Upper lobe of right lung (tissue), 1 donor: Measurements from ENCODE around the gene HDAC4. TPM values are rescaled to one million over a fixed set of nuclear protein-coding genes. Genes with fewer than 3 reads are reported as not detected.

Experiments used
- ATAC-seq: fragments of 200-7000 bp; cut with Tn5 transposase; one replicate; pipeline ENCODE4 v1.9.1; 2020; ENCODE audit warnings: mild to moderate bottlenecking, moderate library complexity
- DNase-seq: peaks from one replicate; pipeline ENCODE4 v3.0.0-alpha.2; 2020
- H3K27ac ChIP-seq: fragments of 200-600 bp; one replicate; pipeline ENCODE4 v1.8.0; 2022
- H3K27me3 ChIP-seq: fragments of 200-600 bp; one replicate; pipeline ENCODE4 v1.8.0; 2022; ENCODE audit warnings: mild to moderate bottlenecking
- H3K36me3 ChIP-seq: fragments of 200-600 bp; one replicate; pipeline ENCODE4 v1.8.0; 2022
- H3K4me1 ChIP-seq: fragments of 200-600 bp; one replicate; pipeline ENCODE4 v1.8.0; 2022
- H3K4me3 ChIP-seq: fragments of 200-600 bp; one replicate; pipeline ENCODE4 v1.8.0; 2022; ENCODE audit warnings: mild to moderate bottlenecking
- H3K9me3 ChIP-seq: fragments of 200-600 bp; one replicate; pipeline ENCODE4 v1.8.0; 2022
- intact Hi-C: fragments of 100-400 bp; cut with DNase I; formaldehyde crosslinking; loops from one replicate; pipeline ENCODE4 v1.11.0; 2022
- total RNA-seq: library from RNA; stranded (reverse); fragmentation: NEBNext Ultra II Directional; extraction: Animal tissue kit (Norgen Biotek cat#: 25700); gene quantifications from one replicate; pipeline ENCODE4 v1.2.1, GENCODE V29; 2021
- TF ChIP-seq, protein P1 (sequence below): fragments of 200-600 bp; IDR thresholded peaks from one replicate; pipeline ENCODE4 v1.8.0; 2022; ENCODE audit warnings: antibody characterized with exemption
- donor health status: DM: no; HTN: yes; CAD: no; lungs with severe emphysema.

Gene HDAC4
- total RNA-seq, 1 donor from 2014 or later = 44.1 TPM

DNA sequence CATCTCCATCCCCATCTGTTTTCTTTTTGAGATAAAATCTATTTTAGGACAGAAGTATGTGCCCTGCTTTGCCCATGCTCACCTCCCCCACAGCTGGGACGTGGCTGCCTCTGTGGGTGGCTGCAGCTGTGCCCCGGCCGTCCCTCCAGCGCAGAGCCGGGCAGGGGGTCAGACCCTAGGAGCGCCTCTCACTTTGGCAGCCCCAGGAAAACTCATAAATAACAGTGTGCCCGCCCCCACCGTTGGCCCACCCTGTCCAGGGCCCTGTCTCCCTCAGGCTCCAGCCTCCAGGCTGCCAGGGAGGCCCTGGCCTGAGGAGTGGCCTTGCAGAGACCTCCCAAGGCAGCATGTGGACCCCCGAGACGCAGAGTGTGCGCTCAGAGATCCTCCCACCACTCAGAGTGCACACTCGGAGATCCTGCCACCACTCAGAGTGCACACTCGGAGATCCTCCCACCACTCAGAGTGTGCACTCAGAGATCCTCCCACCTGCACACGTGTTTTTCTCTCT is 374.8 kb downstream of the HDAC4 start:
- DNase-seq (peak; percentile 43), ATAC-seq (no peak)

DNA sequence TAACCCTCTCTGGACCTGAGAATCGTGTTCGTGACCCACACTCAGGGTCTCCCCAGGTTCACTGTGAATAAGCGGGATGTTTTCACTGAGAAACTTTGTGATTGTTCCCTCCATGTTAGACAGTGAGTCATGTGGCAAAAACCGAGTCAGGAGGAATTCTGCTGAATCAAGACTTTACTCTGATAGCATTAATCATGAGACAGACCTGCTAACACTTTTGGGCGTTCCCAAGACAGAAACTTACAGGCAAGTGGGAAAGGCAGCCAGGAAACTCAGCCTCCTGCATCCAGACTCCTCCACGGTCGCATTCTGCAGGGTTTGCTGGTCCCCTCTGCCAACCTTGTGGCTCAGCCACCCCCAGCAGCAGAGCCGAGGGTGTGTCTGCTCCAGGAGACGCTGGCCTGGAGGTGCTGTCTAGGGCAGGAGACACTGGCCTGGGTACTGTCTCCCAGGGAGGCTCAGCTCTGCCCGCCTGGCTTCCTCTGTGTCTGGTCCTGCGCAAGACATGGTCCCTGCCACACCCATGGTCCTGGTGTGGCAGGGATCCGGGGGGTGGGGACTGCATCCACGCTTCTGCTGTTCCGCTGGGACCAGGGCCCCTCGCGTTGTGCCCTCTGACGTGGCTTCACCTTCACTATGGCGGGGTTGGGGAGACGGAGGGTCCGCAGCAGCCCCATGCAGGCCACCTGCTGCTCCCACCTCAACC is 375.6 kb downstream of the HDAC4 start:
- H3K27ac ChIP-seq = no peak overlapping the region
- no peak overlapping the region for H3K4me3 ChIP-seq
- ATAC-seq (no peak), DNase-seq (peak; percentile 48)
- H3K27me3 ChIP-seq = no peaks in the 10 kb centered on the region
- TF ChIP-seq, protein P1, sequence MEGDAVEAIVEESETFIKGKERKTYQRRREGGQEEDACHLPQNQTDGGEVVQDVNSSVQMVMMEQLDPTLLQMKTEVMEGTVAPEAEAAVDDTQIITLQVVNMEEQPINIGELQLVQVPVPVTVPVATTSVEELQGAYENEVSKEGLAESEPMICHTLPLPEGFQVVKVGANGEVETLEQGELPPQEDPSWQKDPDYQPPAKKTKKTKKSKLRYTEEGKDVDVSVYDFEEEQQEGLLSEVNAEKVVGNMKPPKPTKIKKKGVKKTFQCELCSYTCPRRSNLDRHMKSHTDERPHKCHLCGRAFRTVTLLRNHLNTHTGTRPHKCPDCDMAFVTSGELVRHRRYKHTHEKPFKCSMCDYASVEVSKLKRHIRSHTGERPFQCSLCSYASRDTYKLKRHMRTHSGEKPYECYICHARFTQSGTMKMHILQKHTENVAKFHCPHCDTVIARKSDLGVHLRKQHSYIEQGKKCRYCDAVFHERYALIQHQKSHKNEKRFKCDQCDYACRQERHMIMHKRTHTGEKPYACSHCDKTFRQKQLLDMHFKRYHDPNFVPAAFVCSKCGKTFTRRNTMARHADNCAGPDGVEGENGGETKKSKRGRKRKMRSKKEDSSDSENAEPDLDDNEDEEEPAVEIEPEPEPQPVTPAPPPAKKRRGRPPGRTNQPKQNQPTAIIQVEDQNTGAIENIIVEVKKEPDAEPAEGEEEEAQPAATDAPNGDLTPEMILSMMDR = no peak
- H3K9me3 ChIP-seq = no peaks in the 10 kb centered on the region
- intact Hi-C loops = no loop called here
- no peaks in the 10 kb centered on the region for H3K36me3 ChIP-seq
- no peaks in the 10 kb centered on the region for H3K4me1 ChIP-seq

More for the DNA sequence above, 374.8 kb downstream of the HDAC4 start:
- intact Hi-C loops = no loop called here
- H3K4me3 ChIP-seq = no peak overlapping the region
- H3K36me3 ChIP-seq = no peaks in the 10 kb centered on the region
- H3K9me3 ChIP-seq = no peaks in the 10 kb centered on the region
- no peak overlapping the region for H3K27ac ChIP-seq
- H3K4me1 ChIP-seq = no peaks in the 10 kb centered on the region
- no peaks in the 10 kb centered on the region for H3K27me3 ChIP-seq
- TF ChIP-seq, protein P1 = no peak

DNA sequence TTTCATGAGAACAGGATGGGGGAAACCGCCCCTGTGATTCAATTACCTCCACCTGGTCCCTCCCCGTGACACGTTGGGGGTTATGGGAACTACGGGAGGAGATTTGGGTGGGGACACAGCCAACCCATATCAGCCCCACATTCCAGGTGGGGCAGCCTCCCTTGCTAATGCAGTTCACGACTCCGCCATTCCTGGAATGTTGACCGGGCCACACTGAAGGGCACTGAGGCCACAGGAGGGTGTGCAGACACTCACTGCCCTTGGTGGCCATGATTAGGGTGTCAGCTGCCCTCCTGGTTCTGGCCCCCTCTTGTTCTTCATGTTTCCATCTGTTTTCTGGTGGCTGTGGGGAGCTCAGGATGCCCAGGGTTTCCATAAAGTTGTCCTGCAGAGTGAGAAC is 376.6 kb downstream of the HDAC4 start:
- TF ChIP-seq, protein P1 = no peak
- no peak overlapping the region for H3K4me3 ChIP-seq
- H3K36me3 ChIP-seq = no peaks in the 10 kb centered on the region
- H3K4me1 ChIP-seq = no peaks in the 10 kb centered on the region
- no peak overlapping the region for H3K27ac ChIP-seq
- no peaks in the 10 kb centered on the region for H3K9me3 ChIP-seq
- intact Hi-C loops = no loop called here
- ATAC-seq = no peak
- DNase-seq = peak; percentile 45
- no peaks in the 10 kb centered on the region for H3K27me3 ChIP-seq

DNA sequence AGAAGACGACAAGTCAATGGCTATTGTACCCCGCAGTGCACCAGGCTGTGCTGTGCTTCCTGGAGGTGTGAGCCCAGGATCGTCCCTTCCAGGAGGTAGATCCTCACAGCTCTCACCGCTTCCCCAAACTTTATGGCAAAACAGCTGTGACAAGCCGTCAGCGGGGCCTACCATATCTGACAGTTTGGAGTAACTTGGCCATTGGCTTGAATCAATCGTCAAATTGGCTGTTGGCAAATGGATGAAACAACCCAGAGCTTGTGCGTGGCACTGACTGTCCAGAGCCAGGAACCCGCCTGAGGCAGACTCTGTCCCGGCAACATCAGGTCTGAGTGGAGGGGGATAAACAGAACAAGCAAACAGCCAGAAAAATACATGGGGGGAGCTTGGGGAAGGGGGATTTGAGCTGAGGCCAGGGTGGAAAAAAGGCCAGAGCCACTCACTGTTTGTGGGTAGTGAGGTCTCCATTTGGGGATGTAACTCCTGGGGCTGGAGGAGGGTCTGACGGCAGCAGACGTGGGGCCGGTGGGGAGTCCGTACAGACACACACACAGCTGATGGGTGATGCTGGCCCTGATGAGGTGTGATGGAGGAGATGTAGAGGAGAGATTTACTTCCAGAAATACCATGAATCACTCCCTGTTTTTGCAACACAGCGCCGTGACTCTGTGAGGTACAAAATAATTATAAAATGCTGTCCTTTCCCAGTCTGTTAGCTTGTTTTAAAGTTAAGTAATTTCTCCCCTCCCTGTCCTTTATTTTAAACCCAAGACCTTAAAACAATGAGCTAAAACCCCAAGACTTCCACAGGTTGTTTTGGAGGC is 378.2 kb downstream of the HDAC4 start:
- Histone ChIP-seq H3K27me3 (no peaks in the 10 kb centered on the region), H3K4me1 (no peaks in the 10 kb centered on the region), H3K9me3 (no peaks in the 10 kb centered on the region), H3K27ac (no peak overlapping the region), H3K36me3 (no peaks in the 10 kb centered on the region), H3K4me3 (no peak overlapping the region)
- TF ChIP-seq, protein P1 = no peak
- intact Hi-C loops = no loop called here
- DNase-seq (peak; percentile 35), ATAC-seq (no peak)

DNA sequence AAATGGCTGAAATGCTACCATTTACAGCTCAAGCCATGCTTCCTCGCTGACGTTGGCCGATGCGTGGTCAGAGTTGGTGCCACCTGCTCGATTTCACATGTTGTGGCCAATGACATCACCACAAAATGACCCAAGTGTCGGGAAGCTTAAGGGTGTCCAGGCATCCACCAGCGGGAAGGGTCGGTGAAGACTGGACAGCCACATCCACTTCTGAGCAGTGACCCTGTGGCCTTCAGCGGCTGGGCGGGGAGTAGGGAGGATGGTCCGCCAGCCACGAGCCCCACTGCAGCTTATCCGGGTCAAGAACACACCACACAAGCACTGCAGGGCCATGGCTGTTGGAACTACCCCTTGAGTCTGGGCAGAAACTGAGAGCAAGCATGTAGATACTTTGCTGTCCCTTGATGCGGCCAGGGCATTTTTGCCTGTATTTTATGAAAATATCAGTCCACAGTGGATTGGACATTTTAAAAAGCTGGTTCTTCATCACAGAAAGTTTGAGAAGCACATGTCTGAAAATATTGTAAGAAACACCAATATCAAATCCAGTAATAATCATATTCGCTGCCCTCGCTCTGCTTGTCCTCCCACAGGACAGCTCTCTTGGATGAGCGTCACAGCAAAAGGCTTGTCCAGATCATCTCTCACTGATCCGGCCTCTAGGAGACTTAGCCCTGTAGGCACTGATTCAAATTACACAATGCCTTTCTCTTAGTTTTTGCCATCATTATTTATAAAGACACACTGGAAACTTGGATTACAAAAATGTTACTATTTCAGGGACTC is 379.0 kb downstream of the HDAC4 start:
- Histone ChIP-seq H3K9me3 (no peaks in the 10 kb centered on the region), H3K4me3 (no peak overlapping the region), H3K4me1 (no peaks in the 10 kb centered on the region), H3K36me3 (no peaks in the 10 kb centered on the region), H3K27ac (no peak overlapping the region), H3K27me3 (no peaks in the 10 kb centered on the region)
- TF ChIP-seq, protein P1 = no peak
- no peak for ATAC-seq
- intact Hi-C loops = no loop called here
- peak; percentile 46 for DNase-seq
